Epithelial cell of prostate (primary cell): ENCODE data around the gene RGS6.

ENCODE experiments used
- DNase-seq: peaks from one replicate; pipeline ENCODE4 v3.0.0-alpha.2; 2011; ENCODE audit warnings: low read depth, low spot score
- H3K27ac ChIP-seq: fragments of 450-650 bp; 2 replicates; pipeline ENCODE4 v1.5.1; 2017; ENCODE audit warnings: mild to moderate bottlenecking

Gene RGS6

DNA sequence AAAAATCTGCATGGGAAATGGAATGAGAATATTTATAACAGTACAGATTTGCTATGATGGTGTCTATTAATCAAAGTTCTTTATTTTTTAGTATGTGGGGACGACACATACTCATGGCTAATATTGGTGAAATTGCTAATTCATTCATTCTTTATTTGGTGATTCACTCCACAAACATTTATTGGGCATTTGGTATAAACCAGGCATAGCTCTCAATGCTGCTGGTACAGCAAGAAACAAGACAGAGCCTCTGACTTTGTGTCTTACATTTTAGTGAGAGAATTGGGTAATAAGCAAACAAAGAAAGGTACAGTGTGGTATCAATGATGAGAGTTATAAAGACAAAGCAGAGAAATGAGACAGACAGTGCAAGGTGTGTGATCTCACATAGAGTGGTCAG is 129.5 kb downstream of the RGS6 start:
- DNase-seq = no peak

DNA sequence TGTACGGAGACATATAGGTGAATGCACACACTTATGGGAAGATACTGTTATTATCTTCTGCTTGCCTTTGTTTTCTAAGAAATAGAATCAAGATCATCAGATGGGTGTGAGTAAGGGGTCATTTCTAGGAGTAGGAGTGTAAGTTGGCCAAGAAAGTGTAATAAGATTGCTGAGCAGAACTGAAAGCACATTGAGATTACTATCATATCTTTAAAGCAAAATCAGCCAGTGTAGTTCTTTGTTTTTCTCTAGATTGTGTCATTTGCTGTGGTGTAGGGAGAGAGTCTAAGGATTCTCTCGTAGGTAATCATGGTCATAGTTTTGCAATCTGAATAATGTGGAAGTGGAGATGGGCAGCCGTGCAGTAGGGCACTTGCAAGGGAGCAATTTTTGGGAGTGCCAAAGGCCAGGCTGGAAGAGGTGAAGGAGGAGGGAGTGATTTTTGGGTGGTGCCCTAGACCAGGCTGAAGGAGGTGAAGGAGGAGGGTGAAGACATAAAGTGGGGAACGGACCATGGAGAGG is 131.6 kb downstream of the RGS6 start:
- no peak for DNase-seq
- no peak overlapping the region for H3K27ac ChIP-seq

More for the DNA sequence above, 129.5 kb downstream of the RGS6 start:
- H3K27ac ChIP-seq = no peak overlapping the region

DNA sequence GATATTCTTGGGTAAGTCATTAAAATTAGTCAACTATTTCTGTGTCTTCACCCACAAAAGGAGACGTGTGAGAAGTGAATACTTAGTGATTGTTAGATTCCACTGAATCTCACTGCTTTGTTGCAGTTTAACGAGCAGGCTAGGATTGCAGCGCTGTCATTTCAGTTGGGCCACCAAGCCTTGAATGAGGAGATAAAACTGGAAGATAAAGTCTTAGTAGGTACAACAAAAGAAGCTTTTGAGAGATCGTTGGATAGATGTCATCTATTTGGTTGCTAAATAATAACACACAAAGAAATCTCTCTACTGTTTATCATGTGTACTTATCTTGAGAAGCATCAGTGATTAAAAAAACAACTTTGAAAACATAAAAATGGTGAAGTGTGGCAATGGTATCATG is 132.3 kb downstream of the RGS6 start:
- no peak overlapping the region for H3K27ac ChIP-seq
- no peak for DNase-seq

DNA sequence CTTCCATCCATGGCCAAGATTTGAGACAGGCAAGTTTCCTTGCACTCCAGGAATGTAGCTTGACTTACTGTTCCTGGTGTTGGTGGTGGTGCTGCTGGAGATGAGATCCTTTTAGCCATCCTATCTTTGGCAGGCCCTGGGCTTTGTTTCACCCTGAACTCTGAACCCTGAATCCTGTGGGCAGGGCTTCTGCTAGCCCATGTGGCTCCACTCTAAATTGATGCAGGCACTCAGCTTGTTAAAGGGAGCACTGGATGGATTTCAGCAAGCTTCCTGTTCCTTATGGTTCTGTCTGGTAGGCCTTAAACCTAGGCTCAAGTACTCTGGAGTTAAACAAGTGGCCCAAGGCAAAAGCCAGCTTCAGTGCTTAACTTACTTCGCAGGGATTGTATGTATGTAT is 138.2 kb downstream of the RGS6 start:
- no peak overlapping the region for H3K27ac ChIP-seq
- no peak for DNase-seq

DNA sequence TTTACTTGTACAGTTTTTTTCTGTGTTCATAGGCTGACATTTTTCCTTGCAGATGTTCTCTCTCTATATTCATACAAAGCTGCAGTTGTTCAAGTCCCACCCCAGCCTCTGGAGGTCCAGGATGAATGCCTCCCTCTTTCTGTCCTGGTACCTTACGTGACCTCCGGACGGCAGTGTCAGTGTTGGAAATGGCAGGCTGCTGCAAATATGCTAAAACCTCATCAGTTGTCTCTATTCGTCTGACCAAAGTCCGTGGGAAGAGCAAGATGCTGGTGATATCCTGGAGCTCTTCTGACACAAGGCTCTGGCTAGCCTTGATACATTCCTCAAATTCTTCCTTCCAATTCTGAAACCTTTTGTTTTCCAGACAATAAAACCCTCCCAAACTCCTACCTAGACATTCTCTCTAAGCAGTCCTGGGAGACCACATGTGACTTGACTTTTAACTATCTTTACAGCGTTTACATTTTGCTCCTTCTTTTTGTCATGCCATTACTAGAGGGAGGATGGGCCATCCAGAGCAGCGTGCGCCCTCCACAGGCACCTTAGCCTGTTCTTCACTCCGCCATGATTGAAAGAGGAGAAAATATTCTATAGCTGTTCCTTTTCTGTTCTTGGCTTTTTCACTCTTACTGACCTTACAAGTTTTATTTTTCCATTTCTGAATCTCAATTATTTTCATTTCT is 143.6 kb downstream of the RGS6 start:
- DNase-seq = no peak
- H3K27ac ChIP-seq = no peak overlapping the region

DNA sequence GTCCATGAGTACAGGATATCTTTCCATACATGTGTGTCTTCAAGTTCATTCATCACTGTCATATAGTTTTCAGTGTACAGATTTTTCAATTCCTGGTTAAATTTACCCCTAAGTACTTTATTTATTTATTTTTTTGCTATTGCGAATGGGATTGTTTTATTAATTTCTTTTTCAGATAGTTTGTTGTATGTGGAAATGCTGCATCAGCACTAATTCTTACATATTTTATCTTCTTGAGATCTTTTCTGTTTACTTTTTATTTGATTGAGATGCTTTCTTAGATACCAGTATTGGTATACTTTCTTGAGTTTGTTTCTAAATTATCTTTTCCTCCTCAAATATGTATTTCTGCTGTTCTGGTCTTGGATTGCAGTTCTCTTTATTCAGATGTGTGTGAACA is 148.9 kb downstream of the RGS6 start:
- H3K27ac ChIP-seq = no peak overlapping the region
- no peak for DNase-seq

DNA sequence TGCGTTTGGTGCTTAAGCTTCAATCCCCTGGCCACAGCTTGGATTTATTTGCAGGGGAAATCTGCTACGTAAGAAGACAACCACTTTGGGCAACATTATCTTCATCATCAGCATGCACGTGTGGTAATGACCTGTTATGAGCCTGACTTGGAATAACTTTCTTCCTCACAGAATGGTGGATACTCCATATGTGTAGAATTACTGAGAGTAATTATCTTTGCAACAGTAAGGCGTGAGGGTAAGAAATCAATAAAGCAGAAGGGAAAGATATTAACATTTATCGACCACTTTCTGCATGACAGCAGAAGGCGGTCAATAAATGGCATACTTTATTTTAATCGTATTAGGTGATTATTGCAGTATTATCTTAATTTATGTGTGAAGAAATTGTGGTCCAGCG is 152.7 kb downstream of the RGS6 start:
- DNase-seq = no peak

DNA sequence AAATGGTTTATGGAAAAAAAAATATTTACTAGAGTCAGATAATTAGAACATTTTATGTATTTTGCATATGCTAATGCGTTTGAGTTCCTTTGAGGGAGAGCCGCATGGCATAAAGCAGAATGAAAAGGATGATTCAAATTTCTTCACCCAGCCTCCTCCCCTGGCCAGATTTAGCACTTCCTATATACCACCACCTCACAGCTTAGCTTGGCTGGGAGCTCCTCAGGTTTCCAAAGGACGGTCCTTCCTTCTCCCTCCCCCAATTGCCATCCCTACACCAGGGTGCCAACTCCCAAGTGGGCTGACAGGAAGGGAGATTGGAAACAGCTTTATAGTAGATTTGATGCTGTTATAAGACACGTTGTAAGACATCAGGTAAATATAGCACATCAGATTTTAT is 157.4 kb downstream of the RGS6 start:
- DNase-seq = no peak
- no peak overlapping the region for H3K27ac ChIP-seq

More for the DNA sequence above, 152.7 kb downstream of the RGS6 start:
- no peak overlapping the region for H3K27ac ChIP-seq

DNA sequence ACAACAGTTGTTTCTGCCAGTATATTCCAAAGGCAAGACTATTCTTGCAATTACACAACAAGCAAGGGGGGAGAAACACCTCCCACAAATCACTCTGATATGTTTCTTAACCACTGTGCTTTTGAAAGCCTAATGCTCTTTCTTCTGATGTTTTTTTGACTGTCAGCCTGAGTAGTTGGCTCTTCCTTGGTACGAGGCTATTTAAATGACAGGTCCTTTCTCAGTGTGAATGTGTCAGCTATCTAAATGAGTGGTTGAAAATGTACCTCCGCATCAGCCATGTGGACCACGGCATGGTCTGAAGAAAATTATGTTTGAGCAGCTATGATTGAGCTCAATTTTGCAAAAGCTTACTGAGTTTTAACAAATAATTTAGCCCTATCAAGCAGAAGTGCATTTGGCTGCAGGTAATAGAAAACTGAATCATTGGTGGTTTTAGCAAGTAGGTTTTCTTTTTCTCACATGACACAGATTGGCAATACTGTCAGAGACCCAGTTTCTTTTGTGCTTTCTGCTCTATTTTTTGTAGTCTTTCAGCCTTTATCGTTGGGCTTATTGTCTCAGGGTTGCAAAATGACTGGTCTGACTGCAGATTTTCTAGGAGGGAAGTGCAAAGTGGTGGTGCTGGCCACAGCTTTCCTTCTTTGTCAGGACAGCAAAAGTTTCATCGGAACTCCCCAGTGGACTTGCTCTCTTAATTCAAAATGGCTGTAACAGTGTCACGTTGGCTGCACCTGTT is 162.8 kb downstream of the RGS6 start:
- no peak overlapping the region for H3K27ac ChIP-seq
- DNase-seq = no peak

DNA sequence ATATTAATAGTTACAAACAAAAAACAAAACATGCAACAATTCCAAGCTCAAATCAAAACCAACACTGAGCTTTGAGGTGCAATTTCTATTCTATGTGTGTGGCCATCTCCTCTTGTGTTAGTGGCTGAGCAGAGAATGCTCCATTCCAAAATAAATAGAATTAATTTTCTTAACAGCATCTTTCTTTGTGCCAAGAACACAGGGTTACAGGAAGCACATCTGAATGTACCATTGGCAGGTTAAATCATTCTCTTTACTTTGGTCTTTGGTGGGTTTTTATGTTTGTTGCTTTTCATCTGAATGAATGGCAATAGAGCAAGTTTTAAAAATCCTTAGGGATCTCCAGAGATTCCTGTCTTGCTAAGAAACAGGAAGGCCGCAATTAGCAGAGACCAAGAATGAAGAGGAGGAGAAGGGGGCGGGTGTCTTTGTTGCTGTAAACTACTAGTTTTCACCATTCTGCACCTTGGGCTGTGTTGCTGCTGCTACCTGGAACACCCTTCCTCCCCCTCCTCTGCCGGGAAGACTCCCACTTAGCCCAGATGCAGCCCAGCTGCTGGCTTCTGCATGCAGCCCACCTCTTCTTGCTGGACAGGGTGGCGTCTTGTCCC is 165.0 kb downstream of the RGS6 start:
- no peak overlapping the region for H3K27ac ChIP-seq
- no peak for DNase-seq

DNA sequence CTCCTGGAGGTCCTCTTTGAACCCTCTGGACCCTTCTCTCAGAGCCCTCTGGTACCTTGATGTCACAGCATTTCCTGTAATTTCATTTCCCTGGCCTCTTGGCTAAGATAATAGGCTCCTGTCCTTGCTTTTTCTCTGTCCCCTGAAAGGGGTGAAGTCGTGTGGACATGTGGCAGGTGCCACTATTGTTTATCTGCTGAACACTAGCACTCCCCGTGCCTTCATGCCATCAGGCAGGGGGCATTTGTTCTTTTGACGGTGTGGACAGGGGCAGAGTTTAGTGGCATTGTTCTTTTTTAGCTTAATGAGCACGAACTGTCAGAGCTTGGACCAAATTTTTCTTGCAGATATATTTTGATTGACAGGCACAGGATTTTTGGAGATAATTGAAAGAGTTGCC is 166.0 kb downstream of the RGS6 start:
- H3K27ac ChIP-seq = no peak overlapping the region
- DNase-seq = no peak

DNA sequence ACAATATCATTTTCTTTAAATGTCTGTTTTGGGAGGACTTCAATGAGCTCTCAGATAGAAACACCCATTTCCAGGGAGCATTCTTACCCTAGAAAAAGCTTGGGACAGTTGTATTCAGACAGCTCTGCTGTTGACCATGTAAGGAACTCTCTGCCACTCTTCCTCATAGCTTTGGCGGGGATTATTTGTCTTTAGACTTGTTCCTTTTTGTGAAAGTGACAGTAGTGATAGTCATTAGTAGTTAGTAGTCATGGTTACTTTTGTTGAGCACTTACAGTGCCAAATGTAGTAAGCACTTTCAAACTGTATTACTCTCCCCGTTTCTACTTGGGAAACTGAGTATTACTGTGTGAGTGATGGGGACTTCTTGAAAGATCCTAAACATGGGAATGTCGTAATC is 167.3 kb downstream of the RGS6 start:
- DNase-seq = no peak

DNA sequence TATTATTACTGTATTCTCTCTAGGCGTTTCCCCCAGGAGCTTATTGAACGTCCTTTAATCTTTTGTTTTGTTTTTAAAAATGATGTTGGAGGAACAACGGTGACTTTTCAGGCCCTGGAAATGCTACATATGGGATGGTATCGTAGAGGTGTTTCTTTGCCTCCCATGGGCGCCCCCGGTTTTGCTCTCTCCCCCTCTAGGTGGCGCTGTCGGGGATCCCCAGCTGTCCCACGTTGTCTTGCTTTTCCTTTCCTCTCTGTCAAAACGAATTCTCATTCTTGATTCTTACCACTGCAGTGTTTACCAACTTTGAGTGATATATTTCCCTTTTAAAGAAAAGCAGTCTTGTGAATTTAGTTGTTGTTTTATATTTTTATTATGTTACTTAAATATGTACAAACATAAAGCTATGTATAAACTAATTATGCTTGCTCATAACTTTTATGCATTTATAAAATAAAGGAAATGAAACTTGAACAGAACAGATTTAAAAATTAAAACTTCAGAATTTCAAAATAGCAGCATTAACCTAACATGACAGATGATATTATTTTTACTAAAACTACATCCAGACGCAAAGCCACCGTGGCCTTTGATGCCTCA is 171.9 kb downstream of the RGS6 start:
- DNase-seq = no peak
- H3K27ac ChIP-seq = no peak overlapping the region

More for the DNA sequence above, 167.3 kb downstream of the RGS6 start:
- no peak overlapping the region for H3K27ac ChIP-seq

DNA sequence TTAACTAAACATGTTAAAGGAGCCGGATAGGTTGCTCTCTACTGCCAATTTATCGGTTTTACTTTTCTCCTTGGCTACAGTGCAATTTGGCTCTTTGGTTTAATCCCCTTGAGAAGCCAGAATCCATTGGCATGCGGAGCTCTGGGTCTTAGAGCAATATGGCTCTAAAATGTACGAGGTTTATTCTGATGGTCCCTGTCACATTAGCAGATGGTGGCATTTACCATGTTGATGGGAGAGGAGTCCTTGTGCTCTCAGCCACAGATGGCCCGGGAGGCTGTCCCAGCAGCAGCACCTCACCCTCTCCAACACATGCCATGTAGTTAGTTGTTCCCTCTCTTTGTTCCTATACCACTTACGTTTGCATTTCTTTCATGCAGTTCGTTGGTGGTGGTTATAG is 179.7 kb downstream of the RGS6 start:
- no peak for DNase-seq
- no peak overlapping the region for H3K27ac ChIP-seq

DNA sequence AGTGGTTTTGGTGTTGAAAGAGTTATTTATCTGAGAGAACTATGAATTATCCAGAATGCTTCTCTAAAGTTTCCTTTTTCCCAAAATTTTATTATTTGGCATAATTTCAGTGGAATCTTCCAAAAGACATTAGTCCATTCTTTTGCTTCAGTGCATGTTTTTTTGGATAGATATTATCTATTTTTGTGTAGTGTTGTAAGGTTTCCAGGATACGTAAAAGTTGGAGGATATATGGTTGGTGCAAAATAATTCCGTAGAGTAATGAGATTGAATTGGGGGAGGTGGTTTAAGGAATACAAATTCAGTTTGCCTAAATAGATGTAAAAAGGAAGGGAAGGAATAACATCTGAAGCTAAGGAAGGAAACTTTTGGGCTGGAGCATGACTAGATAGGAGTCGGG is 186.6 kb downstream of the RGS6 start:
- DNase-seq = no peak
- no peak overlapping the region for H3K27ac ChIP-seq

DNA sequence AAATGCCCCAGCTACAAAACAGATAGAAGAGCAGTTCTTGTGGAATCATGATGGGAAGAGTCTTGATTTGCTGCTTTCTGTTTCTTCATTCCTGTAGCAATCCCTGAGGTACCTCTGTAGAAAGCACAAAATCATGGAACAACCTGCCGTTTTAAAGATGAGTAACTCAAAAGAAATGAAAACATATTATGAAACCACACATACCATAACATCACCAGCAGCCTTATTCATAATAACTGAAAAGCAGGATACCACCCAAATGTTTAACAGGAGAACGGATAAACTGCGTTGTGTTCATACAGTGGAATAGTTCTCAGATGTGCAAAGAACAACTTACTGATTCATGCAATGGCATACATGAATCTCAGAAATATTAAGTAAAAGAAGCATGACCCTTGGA is 188.1 kb downstream of the RGS6 start:
- no peak for DNase-seq
- no peak overlapping the region for H3K27ac ChIP-seq

DNA sequence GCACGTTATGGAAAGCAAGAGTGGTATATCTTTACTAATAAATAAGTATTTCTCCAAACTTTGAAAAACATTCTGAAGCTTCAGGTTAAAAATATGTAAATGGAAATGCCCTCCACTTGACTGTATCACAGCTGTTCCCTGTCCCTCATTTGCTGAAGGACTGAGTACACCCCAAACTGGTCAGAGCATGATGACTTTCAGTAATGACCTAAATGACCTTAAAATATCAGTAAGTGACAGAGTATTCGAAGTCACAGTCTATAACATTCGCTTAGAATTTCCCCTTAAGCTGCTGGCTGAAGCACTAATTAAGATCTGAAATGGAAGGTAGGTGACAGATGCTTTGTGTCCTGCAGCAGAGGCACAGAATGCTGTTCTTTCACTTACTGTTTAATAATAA is 191.5 kb downstream of the RGS6 start:
- no peak overlapping the region for H3K27ac ChIP-seq
- no peak for DNase-seq

DNA sequence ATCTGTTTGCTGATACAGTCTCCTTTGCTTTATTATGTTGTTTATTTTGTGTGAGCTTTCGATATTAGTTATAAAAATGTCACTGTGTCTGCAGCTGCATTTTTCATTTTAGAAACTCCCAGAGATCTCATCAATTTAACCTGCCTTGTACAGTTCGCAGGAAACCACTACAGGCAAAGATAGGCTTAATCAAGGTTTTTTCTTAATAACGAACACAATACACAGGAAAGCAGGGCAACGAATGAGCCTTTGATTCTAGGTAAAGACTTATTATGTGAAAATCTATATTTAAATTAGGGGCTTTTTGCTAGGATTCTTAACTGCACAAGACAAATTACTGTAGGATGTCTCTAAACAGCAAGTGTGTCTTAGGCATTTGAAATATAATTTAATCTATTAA is 191.9 kb downstream of the RGS6 start:
- H3K27ac ChIP-seq = no peak overlapping the region
- no peak for DNase-seq

DNA sequence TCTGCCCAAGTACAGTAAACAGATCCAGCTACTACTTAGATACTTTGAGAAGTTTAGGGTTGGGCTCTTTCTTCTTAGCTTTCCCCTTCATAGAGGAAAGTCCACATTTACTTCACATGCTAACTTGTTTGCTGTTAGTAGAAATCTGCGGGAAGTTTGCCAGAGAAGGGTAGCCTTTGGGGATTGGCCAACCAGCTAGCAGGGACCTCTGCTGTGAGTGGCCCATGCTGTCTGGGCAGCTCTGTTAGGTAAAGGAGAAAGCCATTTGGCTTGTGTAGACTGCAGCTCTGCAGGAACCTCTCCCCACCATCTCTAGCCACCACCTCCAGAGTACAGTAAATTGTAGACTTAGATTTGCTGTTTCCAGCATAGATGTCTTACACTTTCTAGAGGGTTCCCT is 193.9 kb downstream of the RGS6 start:
- H3K27ac ChIP-seq = no peak overlapping the region
- no peak for DNase-seq

DNA sequence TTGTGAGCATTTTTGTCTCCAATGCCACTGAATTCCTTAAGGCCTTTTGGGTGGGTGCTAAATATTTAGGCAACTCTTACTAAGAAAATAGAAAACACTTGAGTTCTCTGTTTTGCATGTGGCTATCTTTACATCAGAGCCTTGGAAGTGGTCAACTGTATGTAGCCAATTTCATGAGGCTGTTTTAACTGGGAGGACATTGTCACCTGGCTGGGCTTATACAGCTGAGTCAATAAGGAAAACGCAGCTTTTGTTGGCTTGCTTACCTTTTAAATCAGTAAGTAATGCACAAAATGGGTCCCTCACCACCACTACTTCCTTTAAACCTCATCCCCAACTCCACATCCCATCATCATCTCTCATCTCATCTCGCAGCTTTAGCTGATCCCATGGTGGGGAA is 194.3 kb downstream of the RGS6 start:
- no peak for DNase-seq
- no peak overlapping the region for H3K27ac ChIP-seq

DNA sequence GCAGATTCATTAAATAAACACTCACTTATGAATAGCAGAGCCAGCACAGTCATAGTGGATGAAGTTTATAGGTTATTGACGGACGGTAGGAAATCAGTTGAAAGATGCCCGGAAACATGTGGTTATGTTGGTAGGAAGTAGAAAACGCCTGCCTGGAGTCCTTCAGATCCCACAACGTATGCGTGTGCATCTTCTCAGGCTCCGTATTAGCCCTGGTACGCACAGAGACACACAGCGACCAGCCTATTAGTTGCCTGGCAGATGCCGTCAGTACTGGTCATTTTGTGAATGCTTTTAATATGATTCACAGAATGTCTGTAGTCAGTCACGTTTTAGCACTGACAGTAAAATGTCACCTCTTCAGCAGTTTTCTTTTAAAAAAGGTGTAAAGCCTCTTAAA is 196.4 kb downstream of the RGS6 start:
- H3K27ac ChIP-seq = no peak overlapping the region
- DNase-seq = no peak
